H1 (cell line): ENCODE data around the gene CD248. TPM values are rescaled to one million over a fixed set of nuclear protein-coding genes. Genes with fewer than 3 reads are reported as not detected.

Experiments used
- CTCF ChIA-PET: fragments of 300-600 bp; sonication (Branson Sonifier 250); formaldehyde crosslinking; loops from one replicate; lab custom pipeline; 2021; ENCODE audit not compliant: partially characterized antibody; lab: Charles Lee
- POLR2A ChIA-PET: fragments of 300-600 bp; sonication (Branson Sonifier 250); formaldehyde crosslinking; loops from one replicate; lab custom pipeline; 2021; ENCODE audit warnings: inconsistent platforms; ENCODE audit not compliant: partially characterized antibody; lab: Charles Lee
- DNase-seq, 2 experiments: peaks; one replicate each; pipeline versions ENCODE4 v3.0.0 to v3.0.0-alpha.2; 2010 to 2022; ENCODE audit warnings: low spot score in 2 of 2, low read depth in 1 of 2, mixed read lengths in 1 of 2
- FAIRE-seq: peaks from 2 replicates; lab custom pipeline; 2011; peaks lifted over from hg19 to GRCh38; lab: Jason Lieb, UNC
- H2AFZ ChIP-seq: 2 replicates; pipeline ENCODE4 v1.8.1; 2012; ENCODE audit warnings: low read length, inconsistent platforms
- H2AK5ac ChIP-seq: 2 replicates; pipeline ENCODE4 v1.6.1; 2013; ENCODE audit warnings: low read depth, low read length
- H2BK120ac ChIP-seq: replicated peaks from 2 replicates; pipeline ENCODE3; 2013; ENCODE audit warnings: low read depth, low read length, inconsistent platforms
- H2BK12ac ChIP-seq: 2 replicates; pipeline ENCODE4 v1.6.1; 2013; ENCODE audit warnings: low read depth, low read length
- H2BK15ac ChIP-seq: 2 replicates; pipeline ENCODE4 v1.6.1; 2013; ENCODE audit warnings: low read length
- H2BK20ac ChIP-seq: 2 replicates; pipeline ENCODE4 v1.6.1; 2013; ENCODE audit warnings: low read length
- H2BK5ac ChIP-seq: 2 replicates; pipeline ENCODE4 v1.6.1; 2013; ENCODE audit warnings: low read depth, low read length
- H3K14ac ChIP-seq: 2 replicates; pipeline ENCODE4 v1.6.1; 2013; ENCODE audit warnings: inconsistent platforms; ENCODE audit not compliant: insufficient read length
- H3K18ac ChIP-seq: 2 replicates; pipeline ENCODE4 v1.6.1; 2013; ENCODE audit warnings: low read length; ENCODE audit errors: extremely low read depth
- H3K23ac ChIP-seq: 2 replicates; pipeline ENCODE4 v1.6.1; 2013; ENCODE audit warnings: inconsistent platforms; ENCODE audit not compliant: insufficient read length
- H3K23me2 ChIP-seq: 2 replicates; pipeline ENCODE4 v1.6.1; 2013; ENCODE audit warnings: low read depth, low read length
- H3K27ac ChIP-seq: 2 replicates; pipeline ENCODE4 v1.6.1; 2011; ENCODE audit warnings: low read depth, low read length, inconsistent platforms
- H3K27me3 ChIP-seq, 4 experiments: replicated peaks in 1 of 4; 1 replicate in 1 of 4; 2 replicates in 3 of 4; pipeline versions ENCODE4 v1.6.1 to v1.8.1; 2011 to 2013; ENCODE audit warnings: low read length in 3 of 4, mild to moderate bottlenecking in 3 of 4, inconsistent platforms in 2 of 4, mixed read lengths in 2 of 4, moderate library complexity in 1 of 4; ENCODE audit not compliant: control insufficient read depth in 3 of 4, insufficient read depth in 3 of 4; ENCODE audit errors: extremely low read depth in 1 of 4
- H3K36me3 ChIP-seq, 4 experiments: 2 replicates each; pipeline versions ENCODE4 v1.6.1 to v1.8.1; 2011 to 2013; ENCODE audit warnings: mild to moderate bottlenecking in 4 of 4, low read length in 3 of 4, moderate library complexity in 2 of 4, control low read depth in 1 of 4, inconsistent platforms in 1 of 4; ENCODE audit not compliant: insufficient read depth in 4 of 4, control insufficient read depth in 2 of 4
- H3K4ac ChIP-seq: replicated peaks from 2 replicates; pipeline ENCODE3; 2013; ENCODE audit warnings: low read length, low read depth, mixed read lengths, inconsistent platforms; ENCODE audit not compliant: insufficient read length
- H3K4me1 ChIP-seq, 4 experiments: replicated peaks in 1 of 4; 1 replicate in 1 of 4; 2 replicates in 3 of 4; pipeline versions ENCODE4 v1.6.1 to v1.8.1; 2011 to 2013; ENCODE audit warnings: low read length in 3 of 4, inconsistent platforms in 2 of 4, mixed read lengths in 1 of 4; ENCODE audit not compliant: insufficient read depth in 4 of 4, control insufficient read depth in 3 of 4
- H3K4me2 ChIP-seq, 2 experiments: 2 replicates each; pipeline versions ENCODE4 v1.6.1 to v1.8.1; 2011 to 2013; ENCODE audit warnings: low read depth in 2 of 2, low read length in 2 of 2, control low read depth in 1 of 2, inconsistent platforms in 1 of 2, mild to moderate bottlenecking in 1 of 2; ENCODE audit not compliant: insufficient read depth in 1 of 2
- H3K4me3 ChIP-seq, 4 experiments: fragments of 200-600, 300-600 bp in 1 of 4; sonication (generic), shearing (Covaris generic), sonication (Bioruptor Twin) in 1 of 4; 2 replicates each; pipeline versions ENCODE4 v1.5.1 to v1.8.1; 2011 to 2016; ENCODE audit warnings: low read length in 4 of 4, low read depth in 3 of 4, control low read depth in 2 of 4, inconsistent platforms in 2 of 4, mild to moderate bottlenecking in 2 of 4, mixed read lengths in 1 of 4, moderate library complexity in 1 of 4; ENCODE audit not compliant: insufficient read depth in 2 of 4; ENCODE audit errors: extremely low read depth in 1 of 4
- H3K56ac ChIP-seq: replicated peaks from 2 replicates; pipeline ENCODE3; 2013; ENCODE audit warnings: low read depth, mild to moderate bottlenecking, mixed read lengths, low read length, inconsistent platforms; ENCODE audit not compliant: insufficient read length
- H3K79me1 ChIP-seq: 2 replicates; pipeline ENCODE4 v1.6.1; 2013; ENCODE audit warnings: low read depth, low read length, control low read depth
- H3K79me2 ChIP-seq, 2 experiments: 2 replicates each; pipeline versions ENCODE4 v1.6.1 to v1.8.1; 2012 to 2013; ENCODE audit warnings: low read length in 2 of 2, mild to moderate bottlenecking in 2 of 2, inconsistent platforms in 1 of 2; ENCODE audit not compliant: insufficient read depth in 2 of 2, control insufficient read depth in 1 of 2
- H3K9ac ChIP-seq, 4 experiments: replicated peaks in 1 of 4; 1 replicate in 1 of 4; 2 replicates in 3 of 4; pipeline versions ENCODE4 v1.6.1 to v1.8.1; 2011 to 2013; ENCODE audit warnings: low read depth in 3 of 4, low read length in 3 of 4, control low read depth in 2 of 4, mild to moderate bottlenecking in 2 of 4, moderate library complexity in 2 of 4, inconsistent platforms in 1 of 4; ENCODE audit errors: extremely low read depth in 1 of 4
- H3K9me3 ChIP-seq, 2 experiments: 2 replicates each; pipeline versions ENCODE4 v1.6.1 to v1.8.1; 2012 to 2013; ENCODE audit warnings: mild to moderate bottlenecking in 2 of 2, moderate library complexity in 2 of 2, control low read depth in 1 of 2, inconsistent platforms in 1 of 2, low read depth in 1 of 2, low read length in 1 of 2, mixed read lengths in 1 of 2; ENCODE audit not compliant: insufficient read depth in 2 of 2
- H4K20me1 ChIP-seq, 2 experiments: replicated peaks in 1 of 2; 2 replicates each; pipeline versions ENCODE3 to v1.8.1; 2011 to 2013; ENCODE audit warnings: inconsistent platforms in 2 of 2, low read length in 2 of 2, mild to moderate bottlenecking in 1 of 2; ENCODE audit not compliant: insufficient read depth in 2 of 2, control insufficient read depth in 1 of 2
- H4K5ac ChIP-seq: 2 replicates; pipeline ENCODE4 v1.6.1; 2013; ENCODE audit warnings: low read length, low read depth, mixed read lengths, inconsistent platforms; ENCODE audit not compliant: insufficient read length
- H4K8ac ChIP-seq: 2 replicates; pipeline ENCODE4 v1.8.0; 2013; ENCODE audit warnings: mild to moderate bottlenecking, moderate library complexity, low read length, inconsistent platforms; ENCODE audit not compliant: insufficient read depth; ENCODE audit errors: extremely low read depth
- H4K91ac ChIP-seq: replicated peaks from 2 replicates; pipeline ENCODE3; 2013; ENCODE audit warnings: low read length, mixed read lengths, inconsistent platforms; ENCODE audit not compliant: insufficient read length
- BCL11A ChIP-seq, 2 experiments: IDR thresholded peaks; one replicate each; pipeline ENCODE4 v1.6.1; 2011; ENCODE audit warnings: low read depth in 2 of 2, low read length in 2 of 2, mild to moderate bottlenecking in 2 of 2
- E2F6 ChIP-seq: IDR thresholded peaks from 2 replicates; pipeline ENCODE4 v1.6.1; 2012; ENCODE audit warnings: inconsistent platforms
- FOSL1 ChIP-seq: IDR thresholded peaks from 2 replicates; pipeline ENCODE4 v1.6.1; 2011; ENCODE audit warnings: mild to moderate bottlenecking, low read depth, low read length, moderate library complexity; ENCODE audit not compliant: insufficient read depth
- MAFK ChIP-seq: IDR thresholded peaks from 2 replicates; pipeline ENCODE4 v1.6.1; 2012; ENCODE audit warnings: low read depth, mild to moderate bottlenecking, improper control_type of control experiment, low read length
- POLR2A ChIP-seq, 2 experiments: IDR thresholded peaks; 1 replicate in 1 of 2; 2 replicates in 1 of 2; pipeline ENCODE4 v1.6.1; 2011; ENCODE audit warnings: low read depth in 2 of 2, low read length in 2 of 2, mild to moderate bottlenecking in 2 of 2; ENCODE audit errors: control extremely low read depth in 1 of 2
- RAD21 ChIP-seq, 2 experiments: IDR thresholded peaks in 1 of 2; conservative IDR thresholded peaks in 1 of 2; 2 replicates each; pipeline ENCODE4 v1.6.1; 2011; ENCODE audit warnings: low read depth in 2 of 2, low read length in 2 of 2, improper control_type of control experiment in 1 of 2, inconsistent platforms in 1 of 2, mild to moderate bottlenecking in 1 of 2, moderate library complexity in 1 of 2
- RBBP5 ChIP-seq: IDR thresholded peaks from 2 replicates; pipeline ENCODE4 v1.7.1; 2012; ENCODE audit warnings: low read depth, mild to moderate bottlenecking, inconsistent platforms, low read length, moderate library complexity, borderline replicate concordance
- RXRA ChIP-seq: IDR thresholded peaks from 2 replicates; pipeline ENCODE4 v1.6.1; 2011; ENCODE audit warnings: low read depth, mild to moderate bottlenecking, low read length, moderate library complexity; ENCODE audit not compliant: insufficient read depth
- SAP30 ChIP-seq: fragments of 300-600 bp; sonication (generic); IDR thresholded peaks from 2 replicates; pipeline ENCODE4 v1.7.1; 2012; ENCODE audit warnings: low read length, moderate library complexity, mild to moderate bottlenecking, inconsistent platforms; ENCODE audit not compliant: insufficient read depth, insufficient replicate concordance
- SIX5 ChIP-seq: IDR thresholded peaks from 2 replicates; pipeline ENCODE4 v1.6.1; 2011; ENCODE audit warnings: mild to moderate bottlenecking, low read depth, low read length
- SP1 ChIP-seq: IDR thresholded peaks from 2 replicates; pipeline ENCODE4 v1.6.1; 2011; ENCODE audit warnings: low read depth, low read length
- SUZ12 ChIP-seq: fragments of 200-600 bp; sonication (generic); IDR thresholded peaks from 2 replicates; pipeline ENCODE4 v1.6.1; 2012; ENCODE audit warnings: mild to moderate bottlenecking, inconsistent platforms, low read length, moderate library complexity, mixed read lengths
- TCF12 ChIP-seq: IDR thresholded peaks from 2 replicates; pipeline ENCODE4 v1.6.1; 2011; ENCODE audit warnings: low read depth, mild to moderate bottlenecking, low read length
- ZNF274 ChIP-seq: IDR thresholded peaks from 2 replicates; pipeline ENCODE4 v1.7.0; 2012; ENCODE audit warnings: low read length, borderline replicate concordance; ENCODE audit errors: extremely low read depth
- WGBS, 2 experiments: shearing (Covaris generic) in 1 of 2; methylation state at CpG; one replicate each; pipeline versions ENCODE4 v1.1.6 to v1.1.7; 2013 to 2015; ENCODE audit warnings: low lambda C conversion rate in 2 of 2, mixed read lengths in 2 of 2, inconsistent platforms in 1 of 2, low coverage in 1 of 2, missing lambda C conversion rate in 1 of 2; ENCODE audit not compliant: insufficient replicate concordance in 2 of 2, insufficient coverage in 1 of 2, insufficient read length in 1 of 2; ENCODE audit errors: extremely low coverage in 1 of 2, missing lambda C conversion rate in 1 of 2; 5-methylcytosine and 5-hydroxymethylcytosine counted together
- polyA plus RNA-seq, 7 experiments: library from polyadenylated mRNA; depleted of rRNA in 3 of 7; stranded (reverse) in 5 of 7; unstranded in 2 of 7; fragments of >200 nt in 5 of 7; fragments of 200-250 nt in 2 of 7; gene quantifications; 1 replicate in 5 of 7; 2 replicates in 1 of 7; 4 replicates in 1 of 7; pipeline versions ENCODE4 v1.2.1 to v1.2.3, GENCODE V29; 2011 to 2013; ENCODE audit warnings: missing spikeins in 2 of 7, mixed read lengths in 2 of 7
- total RNA-seq: library from RNA; stranded (reverse); fragmentation: NEBNext Ultra II Directional; extraction: Animal tissue kit (Norgen Biotek cat#: 25700); gene quantifications from 2 replicates; pipeline ENCODE4 v1.2.1, GENCODE V29; 2021

The CD248 gene
- total and polyA plus RNA-seq, 2 of the 8 experiments (the other 6 are each of a cell fraction or from before 2014, with no cell fraction given), result 2.7 to 3.9 TPM

GRCh38 chr11:66302656-66303055 lies 14.2 kb downstream of the CD248 start:
- FAIRE-seq, result no peak
- H4K20me1 ChIP-seq, result no peaks in the 10 kb centered on the region
- no peak overlapping the region for H3K4ac ChIP-seq
- no peaks in the 10 kb centered on the region for H3K79me1 ChIP-seq
- H4K5ac ChIP-seq, result no peak overlapping the region
- H3K23me2 ChIP-seq, result no peaks in the 10 kb centered on the region
- H2AFZ ChIP-seq, result no peak overlapping the region; the same call in 1 of the 2 replicates
- no peak overlapping the region for H2BK5ac ChIP-seq
- no peak overlapping the region for H3K18ac ChIP-seq
- H3K79me2 ChIP-seq, result no peaks in the 10 kb centered on the region
- H4K8ac ChIP-seq, result no peak overlapping the region
- H3K14ac ChIP-seq, result no peak overlapping the region
- H3K36me3 ChIP-seq, result no peaks in the 10 kb centered on the region
- ChIA-PET CTCF (interaction anchor here (0.7 to 6.6 kb wide), 9 partner anchors 9 to 88 kb away, joined by 3 to 75 read pairs (median 5); partner anchors contain the start of genes RIN1 and YIF1A), POLR2A (interaction anchor here (0.8 to 1.2 kb wide), 5 partner anchors 10 to 80 kb away, joined by 3 to 4 read pairs (median 3); partner anchors contain the start of gene YIF1A)
- no peak overlapping the region for H2BK12ac ChIP-seq
- H4K91ac ChIP-seq, result no peak overlapping the region
- H2BK120ac ChIP-seq, result no peak overlapping the region
- no peak overlapping the region for H2BK20ac ChIP-seq
- H3K4me2 ChIP-seq, result no peak overlapping the region
- no peak overlapping the region for H3K27ac ChIP-seq
- no peak overlapping the region for H3K9ac ChIP-seq
- no peak overlapping the region for H2BK15ac ChIP-seq
- H3K27me3 ChIP-seq, result no peaks in the 10 kb centered on the region
- WGBS, 2 experiments, result 92% methylated on average over 12 of the region's 12 CpGs; no CpG with 5 or more reads in 1 of the 2 experiments
- no peak overlapping the region for H2AK5ac ChIP-seq
- peaks cover 0 to 5% (median 2%) of the 10 kb centered on the region in 4 experiments; a peak in 4 of 7 replicates for H3K4me1 ChIP-seq
- no peak overlapping the region for H3K4me3 ChIP-seq
- H3K9me3 ChIP-seq, result no peaks in the 10 kb centered on the region
- H3K56ac ChIP-seq, result no peak overlapping the region
- DNase-seq, result no peak
- H3K23ac ChIP-seq, result no peak overlapping the region
- TF ChIP-seq SAP30 (no peak), ZNF274 (no peak), BCL11A (IDR thresholded peaks at IDR 0.05; ENCODE audit: low read depth in 2 of 2, low read length in 2 of 2) (no peak), TCF12 (no peak), SP1 (no peak), MAFK (no peak), RAD21 (IDR thresholded peaks at IDR 0.05 in 1 of 2, conservative IDR thresholded peaks at IDR 0.05 in 1 of 2; ENCODE audit: low read depth in 2 of 2, low read length in 2 of 2) (no peak), FOSL1 (no peak), E2F6 (no peak), RXRA (no peak), RBBP5 (no peak), POLR2A (IDR thresholded peaks at IDR 0.05; ENCODE audit: control extremely low read depth in 1 of 2, low read depth in 2 of 2, low read length in 2 of 2) (no peak), SIX5 (no peak), SUZ12 (no peak)
